Renal cortical epithelial cell (primary cell): ENCODE results near the gene SAMD11. TPM values are rescaled to one million over a fixed set of nuclear protein-coding genes. Genes with fewer than 3 reads are reported as not detected.

Experiments
- DNase-seq: peaks from one replicate; pipeline ENCODE4 v3.0.0-alpha.2; 2011; ENCODE audit warnings: low read depth
- total RNA-seq: library from RNA; depleted of rRNA; stranded (reverse); fragments of >200 nt; gene quantifications from 2 replicates; pipeline ENCODE4 v1.2.3, GENCODE V29; 2014

Gene SAMD11
- total RNA-seq, 1 donor from 2014 or later, result 20.1 TPM

DNA sequence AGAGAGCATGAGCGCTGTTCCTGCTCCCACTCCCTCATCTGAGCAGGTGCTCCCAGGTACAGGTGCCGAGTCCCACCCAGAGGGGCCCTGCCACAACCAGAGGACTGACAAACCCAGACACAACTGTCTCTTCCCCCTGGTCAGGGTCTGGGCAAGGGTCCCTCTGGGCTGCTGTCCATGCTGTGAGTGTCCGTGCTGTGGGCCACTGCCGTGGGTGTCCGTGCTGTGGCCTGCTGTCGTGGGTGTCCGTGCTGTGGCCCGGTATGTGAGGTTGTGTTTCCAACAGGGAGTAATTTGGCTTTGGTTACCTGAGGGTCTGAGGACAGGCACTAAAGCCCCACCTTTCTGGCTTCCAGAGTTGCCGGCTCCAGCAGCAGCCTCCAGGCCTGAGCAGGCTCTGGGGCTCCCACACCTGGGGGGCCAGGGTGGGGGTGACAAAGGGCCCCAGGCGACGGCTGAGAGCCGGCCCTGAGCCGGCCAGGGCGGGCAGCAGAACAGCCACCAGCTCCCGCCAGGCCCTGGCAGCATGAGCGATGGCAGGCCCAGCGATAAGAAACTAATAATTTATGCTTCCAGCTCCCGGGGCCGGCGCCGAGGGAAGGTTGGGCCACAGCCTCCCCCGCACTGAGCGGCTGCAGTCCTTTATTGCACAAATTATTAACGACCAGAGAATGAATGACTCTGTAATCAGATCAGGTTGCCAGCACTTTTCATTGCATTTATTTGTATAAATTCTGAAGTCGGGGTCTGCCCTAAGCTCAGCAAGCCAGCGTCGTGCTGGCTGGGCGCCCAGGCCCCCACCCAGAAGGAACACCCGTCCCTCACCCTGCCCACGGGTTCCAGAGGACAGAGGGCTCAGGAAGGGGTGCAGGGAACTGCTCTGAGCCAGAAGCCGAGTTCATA, 7.3 kb upstream of the SAMD11 start:
- no peak for DNase-seq

DNA sequence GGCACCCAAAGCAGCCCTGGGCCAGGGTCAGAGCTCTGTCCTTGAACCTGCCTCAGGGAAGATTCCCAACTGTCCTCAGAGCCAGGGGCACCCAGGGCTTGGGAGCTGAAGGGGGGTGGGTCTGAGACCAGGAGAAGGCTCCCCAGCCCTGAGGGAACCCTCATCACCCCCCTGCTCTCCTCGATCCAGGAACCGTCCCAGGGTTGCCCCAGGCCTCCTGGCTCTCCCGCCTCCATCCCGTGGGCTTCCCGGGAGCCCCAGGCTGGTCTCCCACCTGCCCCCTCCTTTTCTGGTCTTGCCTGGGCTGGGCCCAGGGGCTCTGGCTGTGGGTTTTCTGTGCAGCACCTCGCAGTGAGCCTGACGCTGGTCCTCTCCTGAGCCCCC, 6.7 kb upstream of the SAMD11 start:
- DNase-seq, result no peak

DNA sequence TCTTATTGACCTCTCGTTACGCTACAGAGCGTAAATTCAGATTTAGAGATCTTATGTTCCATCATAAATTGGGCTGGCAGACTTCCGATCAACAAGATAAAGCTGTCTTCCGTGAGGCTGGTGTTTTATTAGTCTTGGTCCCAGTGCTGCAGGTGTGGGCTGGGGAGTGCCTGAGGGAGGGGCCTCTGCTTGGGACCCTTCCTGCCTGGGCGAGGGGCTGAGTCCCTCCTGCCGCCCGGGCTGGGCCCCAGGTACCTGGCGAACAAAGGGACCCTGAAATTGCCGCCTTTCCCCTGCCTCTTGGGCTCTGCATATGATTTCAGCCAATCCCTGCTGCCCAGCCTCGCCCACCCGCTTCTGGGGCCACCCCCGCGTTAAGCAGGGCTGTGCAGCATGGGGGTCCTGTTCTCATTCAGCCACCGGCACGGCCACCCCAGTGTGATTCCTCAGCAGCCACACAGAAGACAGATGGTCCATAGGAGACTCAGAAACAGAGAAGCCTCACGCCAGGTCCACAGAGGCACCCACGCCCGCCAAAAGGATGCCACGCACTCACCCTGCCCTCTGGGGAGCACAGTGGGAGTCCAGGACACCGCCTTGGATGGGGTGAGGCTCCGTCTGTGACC, 6.1 kb upstream of the SAMD11 start:
- no peak for DNase-seq

DNA sequence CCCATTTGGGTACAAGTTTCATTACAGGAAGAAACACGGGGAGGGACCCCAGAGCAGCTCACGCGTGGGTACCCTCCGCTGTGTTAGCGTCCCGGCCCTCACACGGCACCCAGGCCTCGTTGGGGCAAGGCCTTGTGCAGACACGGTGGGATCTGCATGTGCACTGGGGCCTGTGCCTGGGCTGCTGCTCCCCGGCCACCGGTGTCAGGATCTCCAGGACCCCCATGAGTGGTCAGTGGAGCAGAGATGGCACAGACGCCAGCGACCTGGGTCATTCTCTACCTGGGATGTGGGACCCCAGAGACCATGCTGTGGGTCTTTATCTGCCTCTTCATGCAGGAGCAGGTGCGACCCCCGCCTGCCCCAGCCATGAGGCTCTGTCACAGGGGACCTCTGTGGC, 5.4 kb upstream of the SAMD11 start:
- DNase-seq, result no peak

DNA sequence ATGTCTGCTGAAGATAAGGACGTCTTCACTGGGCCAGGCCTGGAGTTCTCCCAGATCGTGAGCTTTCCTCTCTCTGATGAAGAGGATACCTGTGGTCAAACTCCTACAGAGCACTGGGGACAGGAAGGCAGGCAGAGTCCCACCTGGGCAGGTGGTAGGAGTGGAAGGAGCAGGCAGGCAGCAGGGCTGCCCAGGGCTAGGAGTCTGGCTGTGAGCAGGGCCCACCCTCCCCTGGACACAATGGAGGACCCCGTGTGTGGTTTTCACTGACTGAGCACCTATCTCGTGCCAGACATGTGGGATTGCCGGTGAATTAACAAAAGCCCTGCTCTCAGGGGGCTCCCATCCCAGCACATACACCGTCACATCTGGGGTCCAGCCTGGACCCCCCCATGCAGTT, 4.9 kb upstream of the SAMD11 start:
- DNase-seq, result no peak

GRCh38 chr1:919271-919872, 4.4 kb upstream of the SAMD11 start:
- no peak for DNase-seq

DNA sequence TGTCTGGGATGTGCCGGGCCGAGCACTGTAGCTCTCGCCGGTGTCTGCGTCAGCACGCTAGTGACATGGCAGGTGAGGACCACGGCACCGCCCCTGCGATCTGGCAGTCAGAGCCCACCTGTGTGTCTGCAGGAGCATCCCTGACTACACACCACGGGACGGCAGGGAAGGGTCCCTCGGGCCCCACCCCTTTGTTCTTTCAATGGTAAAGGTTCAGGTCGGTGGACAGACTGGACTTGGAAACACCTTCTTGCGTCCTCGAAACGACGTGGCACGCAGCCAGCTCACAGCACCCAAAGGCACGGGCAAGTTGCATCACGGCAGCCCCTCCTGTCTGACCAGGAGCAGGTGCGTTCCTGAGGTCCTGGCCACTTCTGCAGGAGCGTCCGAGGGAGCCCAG, 3.7 kb upstream of the SAMD11 start:
- DNase-seq, result no peak

DNA sequence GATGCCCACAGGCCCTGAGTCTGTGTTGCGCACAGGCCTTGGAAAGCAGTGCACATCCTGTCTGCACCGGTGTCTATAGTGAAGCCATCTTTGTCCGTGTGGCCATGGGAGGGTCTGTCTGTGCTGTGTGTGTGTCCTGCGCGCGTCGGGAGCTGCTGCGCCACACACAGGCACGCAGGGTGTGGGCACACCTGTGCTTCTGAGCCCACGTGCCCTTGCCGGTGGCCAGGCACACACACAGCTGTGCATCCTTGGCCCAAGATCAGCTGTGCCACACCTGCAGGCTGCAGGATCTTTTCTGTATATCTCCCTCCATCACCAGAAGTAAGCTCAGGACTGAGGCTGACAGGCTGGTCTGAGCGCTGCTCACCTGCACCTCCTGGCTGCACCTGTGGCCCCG, 3.2 kb upstream of the SAMD11 start:
- DNase-seq, result no peak

DNA sequence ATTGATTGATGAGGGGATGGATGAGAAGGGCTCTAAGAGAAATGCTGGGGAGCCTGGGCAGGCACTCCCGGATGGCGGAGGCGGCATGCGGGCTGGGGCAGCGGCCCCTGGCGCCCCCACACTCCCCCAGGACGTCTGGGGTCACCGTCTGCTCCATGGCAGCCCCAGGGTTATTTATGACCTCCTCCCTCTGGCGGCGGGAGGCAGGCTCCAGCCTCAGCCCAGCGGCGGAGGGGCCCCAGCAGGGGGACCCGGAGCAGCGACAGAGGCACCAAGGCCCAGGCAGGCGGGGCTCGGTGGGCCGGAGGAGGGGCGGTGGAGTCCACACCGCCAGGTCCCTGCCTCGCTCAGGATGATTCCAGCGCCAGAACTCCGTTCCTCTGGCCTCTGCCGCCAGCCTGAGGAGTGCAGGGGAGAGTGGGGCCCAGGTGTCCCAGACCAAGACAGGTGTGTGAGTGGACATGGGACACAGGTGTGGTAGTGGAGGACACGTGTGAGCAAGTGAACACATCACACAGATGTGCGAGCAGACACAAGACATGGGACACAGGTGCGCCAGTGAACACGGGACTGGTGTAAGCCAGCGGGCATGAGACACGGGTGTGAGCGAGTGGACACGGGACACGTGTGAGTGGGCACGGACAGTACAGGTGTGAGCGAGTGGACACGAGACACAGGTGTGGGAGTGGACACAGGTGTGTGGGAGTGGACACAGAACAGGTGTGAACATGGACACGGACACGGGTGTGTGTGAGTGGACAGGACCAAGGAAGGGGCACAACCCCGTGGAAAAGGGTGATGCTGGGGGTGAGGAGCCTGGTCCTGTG, 2.5 kb upstream of the SAMD11 start:
- no peak for DNase-seq

DNA sequence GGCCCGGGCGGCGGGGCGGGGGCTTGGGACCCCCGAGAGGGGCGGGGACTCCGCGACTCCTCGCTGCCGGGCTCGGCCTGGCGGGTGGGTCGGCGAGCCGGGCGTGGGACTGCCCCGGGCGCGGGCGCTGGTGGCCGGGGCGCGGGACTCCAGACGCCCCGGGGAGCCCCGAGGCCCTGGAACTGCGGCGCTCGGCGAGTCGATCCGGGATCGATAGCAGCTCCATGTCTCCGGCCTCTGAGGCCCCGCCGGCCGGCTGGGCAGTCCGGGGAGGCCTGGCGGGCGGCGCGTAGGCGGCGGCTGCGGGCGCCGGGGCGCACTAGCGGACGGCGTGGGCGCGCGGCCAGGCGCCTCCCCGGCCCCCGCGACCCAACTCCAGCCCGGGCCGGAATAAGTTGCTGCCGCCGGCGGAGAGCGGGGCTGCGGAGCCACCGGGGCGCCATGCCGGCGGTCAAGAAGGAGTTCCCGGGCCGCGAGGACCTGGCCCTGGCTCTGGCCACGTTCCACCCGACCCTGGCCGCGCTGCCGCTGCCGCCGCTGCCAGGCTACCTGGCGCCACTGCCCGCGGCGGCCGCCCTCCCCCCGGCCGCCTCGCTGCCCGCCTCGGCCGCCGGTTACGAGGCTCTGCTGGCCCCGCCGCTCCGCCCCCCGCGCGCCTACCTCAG, 400 bp downstream of the SAMD11 start:
- no peak for DNase-seq

DNA sequence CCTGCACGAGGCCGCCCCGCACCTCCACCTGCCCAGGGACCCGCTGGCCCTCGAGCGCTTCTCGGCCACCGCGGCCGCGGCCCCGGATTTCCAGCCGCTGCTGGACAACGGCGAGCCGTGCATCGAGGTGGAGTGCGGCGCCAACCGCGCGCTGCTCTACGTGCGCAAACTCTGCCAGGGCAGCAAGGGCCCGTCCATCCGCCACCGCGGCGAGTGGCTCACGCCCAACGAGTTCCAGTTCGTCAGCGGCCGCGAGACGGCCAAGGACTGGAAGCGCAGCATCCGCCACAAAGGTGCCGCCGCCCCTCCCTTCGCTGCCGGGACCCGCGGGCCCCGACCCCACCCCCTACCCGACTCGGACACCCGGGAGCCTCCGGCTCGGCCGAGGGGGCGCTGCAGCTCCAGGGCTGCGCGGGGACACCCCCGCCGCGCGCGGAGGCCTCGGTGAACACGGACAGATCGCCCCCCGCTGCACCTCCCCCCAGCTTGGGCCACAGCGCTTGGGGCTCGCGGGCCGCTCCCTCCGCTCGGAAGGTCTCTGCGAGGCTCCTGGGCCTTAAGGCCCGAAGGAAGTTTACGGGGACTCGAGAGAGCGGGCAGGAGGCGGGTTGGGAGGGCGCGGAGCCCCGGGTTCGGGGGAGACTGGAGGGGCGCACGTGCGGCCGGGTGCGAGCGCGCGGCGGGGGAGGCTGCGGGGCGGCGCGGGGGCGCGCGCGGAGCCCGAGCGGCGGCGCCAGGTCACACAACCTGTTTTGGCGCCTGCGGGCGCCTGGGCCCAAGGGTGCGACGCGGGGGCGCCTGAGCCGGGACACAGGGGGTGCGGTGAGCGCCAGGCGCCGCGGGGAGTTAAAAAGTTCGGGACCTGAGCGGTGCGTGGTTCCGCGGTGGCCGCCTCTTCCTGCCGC, 1.2 kb downstream of the SAMD11 start:
- no peak for DNase-seq

- no peak for DNase-seq
Observed at GRCh38 chr1:925561-926421, 2.1 kb downstream of the SAMD11 start.

DNA sequence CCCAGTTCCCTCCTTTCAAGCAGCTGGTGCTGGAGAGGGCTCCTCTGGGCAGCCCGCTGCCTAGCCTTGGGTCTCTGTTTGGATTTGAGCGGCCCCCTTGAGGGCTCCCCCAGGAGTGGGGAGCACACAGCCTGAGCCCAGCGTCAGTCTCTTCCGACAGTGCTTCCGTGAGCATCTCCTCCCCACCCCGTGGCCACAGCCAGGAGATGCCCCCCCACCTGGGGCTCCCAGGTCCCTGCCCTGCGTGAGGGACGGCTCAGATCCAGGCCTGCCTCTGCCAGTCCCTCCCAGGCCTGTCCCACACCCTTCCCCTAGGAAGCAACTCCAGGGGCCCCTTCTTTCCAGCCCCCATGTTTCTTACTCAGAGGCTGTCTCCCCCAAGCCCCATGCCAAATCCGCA, 3.5 kb downstream of the SAMD11 start:
- no peak for DNase-seq

- DNase-seq, result no peak
Observed at GRCh38 chr1:927748-928147, 4.0 kb downstream of the SAMD11 start.

DNA sequence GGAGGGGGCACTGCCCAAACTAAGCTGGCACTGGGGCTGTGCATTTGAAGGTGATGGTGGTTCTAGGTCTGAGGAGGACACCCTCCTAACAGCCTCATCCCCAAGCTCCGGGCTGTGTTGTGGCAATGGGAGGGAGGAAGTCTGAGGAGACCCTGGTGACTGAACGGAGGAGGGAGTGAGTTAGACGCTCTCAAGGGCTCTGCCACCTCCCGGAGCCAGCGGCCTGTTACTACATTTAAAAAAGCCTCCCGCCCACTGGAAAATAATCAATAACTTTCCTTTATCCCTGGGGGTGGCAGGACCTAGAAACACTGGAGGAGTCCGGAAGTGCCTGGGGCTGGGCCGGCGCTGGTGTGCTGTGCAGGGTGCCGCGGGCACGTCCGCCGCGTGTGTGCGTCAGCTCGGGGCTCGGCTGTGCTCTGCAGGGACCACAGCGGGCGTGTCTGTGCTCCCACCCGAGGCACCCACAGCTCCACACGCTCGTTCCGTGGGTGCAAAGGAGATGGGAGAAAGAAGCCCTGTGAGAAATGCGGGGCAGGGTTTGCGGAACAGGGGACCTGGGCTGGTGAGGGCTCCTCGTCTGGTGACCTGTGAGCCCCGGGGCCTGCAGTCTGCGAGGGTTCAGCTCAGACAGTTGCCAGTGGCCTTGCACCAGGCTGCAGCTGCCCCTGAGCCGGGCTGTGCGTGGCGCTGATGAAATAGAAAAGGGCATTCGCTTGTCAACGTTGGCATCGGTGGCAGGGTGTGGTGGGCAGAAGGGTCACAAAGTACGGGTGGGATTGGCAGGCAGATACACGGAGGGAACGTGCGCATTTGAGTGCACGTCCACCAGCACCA, 5.3 kb downstream of the SAMD11 start:
- no peak for DNase-seq

GRCh38 chr1:929712-930632, 6.2 kb downstream of the SAMD11 start:
- no peak for DNase-seq

DNA sequence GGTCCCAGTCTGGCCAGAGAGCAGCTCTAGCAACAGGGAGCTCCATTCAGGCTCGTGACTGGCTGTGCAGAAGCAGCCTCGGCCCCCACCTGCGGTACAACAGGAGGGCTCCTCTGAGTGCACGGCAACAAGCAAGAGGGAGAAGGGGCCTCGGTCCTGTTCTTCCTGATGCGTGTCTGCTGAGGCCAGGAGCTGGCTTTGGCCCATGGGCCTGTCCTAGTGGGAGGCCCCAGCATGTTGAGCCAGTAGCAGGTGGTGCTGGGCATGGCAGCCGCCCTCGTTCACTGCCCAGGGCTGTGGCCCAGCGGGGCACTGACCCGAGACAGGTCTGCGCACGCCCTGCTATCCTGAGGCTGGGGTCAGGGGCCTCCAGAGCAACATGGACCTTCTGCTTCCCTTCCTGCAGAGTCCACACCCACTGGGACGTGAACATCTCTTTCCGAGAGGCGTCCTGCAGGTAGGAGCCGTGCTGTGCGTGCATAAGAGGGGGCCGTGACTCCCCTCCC, 7.0 kb downstream of the SAMD11 start:
- no peak for DNase-seq
